Right hindlimb (tissue), 1 donor: ENCODE measurements around the gene ZFPL1.

ENCODE experiments used
- DNase-seq: peaks from one replicate; pipeline ENCODE4 v3.0.0-alpha.2; 2018

Gene ZFPL1

GRCh38 chr11:65060913-65061408, 23.1 kb upstream of the ZFPL1 start:
- DNase-seq, result no peak

GRCh38 chr11:65063532-65063931, 20.5 kb upstream of the ZFPL1 start:
- DNase-seq, result no peak

GRCh38 chr11:65064847-65065240, 19.2 kb upstream of the ZFPL1 start:
- DNase-seq, result no peak

GRCh38 chr11:65065851-65066250, 18.2 kb upstream of the ZFPL1 start:
- DNase-seq, result no peak

- DNase-seq, result no peak
Observed at GRCh38 chr11:65066315-65066714, 17.7 kb upstream of the ZFPL1 start.

- DNase-seq, result no peak
Observed at GRCh38 chr11:65066805-65067291, 17.2 kb upstream of the ZFPL1 start.

- DNase-seq, result no peak
Observed at GRCh38 chr11:65067446-65067845, 16.6 kb upstream of the ZFPL1 start.

- no peak for DNase-seq
Observed at GRCh38 chr11:65069217-65069616, 14.8 kb upstream of the ZFPL1 start.

- DNase-seq, result no peak
Observed at GRCh38 chr11:65071907-65072630, 12.0 kb upstream of the ZFPL1 start.

- DNase-seq, result no peak
Observed at GRCh38 chr11:65072631-65072966, 11.4 kb upstream of the ZFPL1 start.

GRCh38 chr11:65077451-65077850, 6.6 kb upstream of the ZFPL1 start:
- DNase-seq, result no peak

- no peak for DNase-seq
Observed at GRCh38 chr11:65078151-65078550, 5.9 kb upstream of the ZFPL1 start.

- DNase-seq, result no peak
Observed at GRCh38 chr11:65078786-65079342, 5.2 kb upstream of the ZFPL1 start.

- no peak for DNase-seq
Observed at GRCh38 chr11:65083134-65083833, 738 bp upstream of the ZFPL1 start.

- DNase-seq, result no peak
Observed at GRCh38 chr11:65084598-65085375, 765 bp downstream of the ZFPL1 start.

- no peak for DNase-seq
Observed at GRCh38 chr11:65085446-65085845, 1.4 kb downstream of the ZFPL1 start.

GRCh38 chr11:65086809-65087208, 2.8 kb downstream of the ZFPL1 start:
- no peak for DNase-seq

- no peak for DNase-seq
Observed at GRCh38 chr11:65087216-65087615, 3.2 kb downstream of the ZFPL1 start.

- no peak for DNase-seq
Observed at GRCh38 chr11:65087827-65088226, 3.8 kb downstream of the ZFPL1 start.

GRCh38 chr11:65089621-65090020, 5.6 kb downstream of the ZFPL1 start:
- DNase-seq, result no peak

GRCh38 chr11:65090628-65091027, 6.6 kb downstream of the ZFPL1 start:
- DNase-seq, result no peak

- no peak for DNase-seq
Observed at GRCh38 chr11:65095427-65095826, 11.4 kb downstream of the ZFPL1 start.
